ENCODE results near the gene GAL3ST1.

GAL3ST1 gene

GRCh38 chr22:30574997-30575671, 669 bp upstream of the GAL3ST1 start:
- Histone ChIP-seq H3K4me1 (ENCODE audit: insufficient read depth, low read length) (no peaks in the 10 kb centered on the region), H3K36me3 (ENCODE audit: insufficient read depth, low read length) (peaks cover 52% of the 10 kb centered on the region), H3K4me2 (ENCODE audit: insufficient read depth, low read length) (no peak overlapping the region), H3K27me3 (ENCODE audit: insufficient read depth, low read length, poor library complexity) (no peaks in the 10 kb centered on the region), H4K20me1 (ENCODE audit: insufficient read depth, low read length) (peaks cover 22% of the 10 kb centered on the region), H2AFZ (ENCODE audit: low read depth, low read length) (no peak overlapping the region), H3K79me2 (ENCODE audit: insufficient read depth, low read length) (no peaks in the 10 kb centered on the region), H3K27ac (ENCODE audit: low read length) (no peak overlapping the region), H3K9ac (ENCODE audit: low read depth, low read length) (no peak overlapping the region), H3K9me3 (ENCODE audit: insufficient read depth, low read length, severe bottlenecking) (no peaks in the 10 kb centered on the region), H3K4me3 (ENCODE audit: low read depth in 1 of 2, low read length in 2 of 2) (no peak overlapping the region)
- TF ChIP-seq EZH2 (IDR thresholded peaks at IDR 0.05; ENCODE audit: borderline replicate concordance, low read depth, low read length, severe bottlenecking) (no peak), CTCF (IDR thresholded peaks at IDR 0.05; ENCODE audit: borderline replicate concordance, extremely low read depth, low read length, poor library complexity, severe bottlenecking) (no peak)
- DNase-seq: no peak
- ATAC-seq (ENCODE audit: insufficient read depth, low read depth): 0 out of 3 replicates have a peak, but pooled peaks have one; percentile 16

DNA sequence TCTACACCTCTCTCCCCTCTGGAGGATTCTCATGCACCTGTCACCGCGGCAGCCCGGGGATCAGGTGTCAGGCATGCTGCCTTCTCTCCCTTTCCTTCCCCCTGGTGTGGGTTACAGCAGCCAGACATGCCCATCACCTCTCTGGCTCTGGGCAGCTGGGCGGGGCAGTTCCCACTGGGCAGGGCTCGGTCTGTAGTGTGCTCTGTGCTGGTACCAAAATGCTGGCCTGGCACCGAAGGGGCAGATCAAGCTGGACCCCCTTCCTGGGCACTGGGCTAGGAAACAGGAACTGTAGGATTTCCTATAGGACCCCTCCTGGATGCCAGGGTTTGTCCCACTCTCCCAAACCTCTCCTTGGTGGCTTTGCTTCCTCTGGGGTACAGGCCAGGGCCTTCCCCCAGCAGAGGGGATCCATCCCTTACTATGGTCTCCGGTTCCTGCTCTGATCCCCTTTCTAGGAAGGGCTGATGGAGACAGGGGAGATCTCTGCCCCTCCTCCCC, 821 bp downstream of the GAL3ST1 start:
- Histone ChIP-seq H3K27me3 (ENCODE audit: insufficient read depth, low read length, poor library complexity) (no peaks in the 10 kb centered on the region), H3K4me3 (ENCODE audit: low read depth in 1 of 2, low read length in 2 of 2) (no peak overlapping the region), H3K79me2 (ENCODE audit: insufficient read depth, low read length) (no peaks in the 10 kb centered on the region), H3K27ac (ENCODE audit: low read length) (no peak overlapping the region), H3K4me1 (ENCODE audit: insufficient read depth, low read length) (no peaks in the 10 kb centered on the region), H3K4me2 (ENCODE audit: insufficient read depth, low read length) (no peak overlapping the region), H3K9me3 (ENCODE audit: insufficient read depth, low read length, severe bottlenecking) (no peaks in the 10 kb centered on the region), H3K9ac (ENCODE audit: low read depth, low read length) (no peak overlapping the region), H2AFZ (ENCODE audit: low read depth, low read length) (no peak overlapping the region), H3K36me3 (ENCODE audit: insufficient read depth, low read length) (peaks cover 37% of the 10 kb centered on the region), H4K20me1 (ENCODE audit: insufficient read depth, low read length) (peaks cover 22% of the 10 kb centered on the region; the same call in 1 of the 2 replicates)
- TF ChIP-seq CTCF (IDR thresholded peaks at IDR 0.05; ENCODE audit: borderline replicate concordance, extremely low read depth, low read length, poor library complexity, severe bottlenecking) (no peak), EZH2 (IDR thresholded peaks at IDR 0.05; ENCODE audit: borderline replicate concordance, low read depth, low read length, severe bottlenecking) (no peak)
- ATAC-seq (ENCODE audit: insufficient read depth, low read depth) (no peak), DNase-seq (no peak)

GRCh38 chr22:30572840-30573593, 1.4 kb downstream of the GAL3ST1 start:
- TF ChIP-seq CTCF (IDR thresholded peaks at IDR 0.05; ENCODE audit: borderline replicate concordance, extremely low read depth, low read length, poor library complexity, severe bottlenecking) (no peak), EZH2 (IDR thresholded peaks at IDR 0.05; ENCODE audit: borderline replicate concordance, low read depth, low read length, severe bottlenecking) (no peak)
- no peak for DNase-seq
- H3K36me3 ChIP-seq (ENCODE audit: insufficient read depth, low read length): peaks cover 32% of the 10 kb centered on the region
- ATAC-seq (ENCODE audit: insufficient read depth, low read depth): no peak
- H2AFZ ChIP-seq (ENCODE audit: low read depth, low read length): no peak overlapping the region
- H3K9ac ChIP-seq (ENCODE audit: low read depth, low read length): no peak overlapping the region
- H4K20me1 ChIP-seq (ENCODE audit: insufficient read depth, low read length): peaks cover 22% of the 10 kb centered on the region; the same call in 1 of the 2 replicates
- no peaks in the 10 kb centered on the region for H3K4me1 ChIP-seq (ENCODE audit: insufficient read depth, low read length)
- no peaks in the 10 kb centered on the region for H3K27me3 ChIP-seq (ENCODE audit: insufficient read depth, low read length, poor library complexity)
- H3K4me3 ChIP-seq (ENCODE audit: low read depth in 1 of 2, low read length in 2 of 2): no peak overlapping the region
- H3K27ac ChIP-seq (ENCODE audit: low read length): no peak overlapping the region
- no peaks in the 10 kb centered on the region for H3K9me3 ChIP-seq (ENCODE audit: insufficient read depth, low read length, severe bottlenecking)
- H3K4me2 ChIP-seq (ENCODE audit: insufficient read depth, low read length): no peak overlapping the region
- no peaks in the 10 kb centered on the region for H3K79me2 ChIP-seq (ENCODE audit: insufficient read depth, low read length)
